Mesothelial cell of epicardium (in vitro differentiated cells): ENCODE results near the gene LMOD2. TPM values are rescaled to one million over a fixed set of nuclear protein-coding genes. Genes with fewer than 3 reads are reported as not detected.

Experiments used
- DNase-seq, 2 experiments: peaks; one replicate each; pipeline ENCODE4 v3.0.0; 2021; ENCODE audit warnings: low spot score in 2 of 2; ENCODE audit not compliant: unreplicated experiment in 2 of 2
- H3K27ac Mint-ChIP-seq: 2 replicates; pipeline ENCODE4 v1.8.0; 2021; ENCODE audit warnings: mixed read lengths
- H3K27me3 Mint-ChIP-seq: 2 replicates; pipeline ENCODE4 v1.8.0; 2021; ENCODE audit warnings: low read depth, mixed read lengths
- H3K36me3 Mint-ChIP-seq: 2 replicates; pipeline ENCODE4 v1.8.0; 2021; ENCODE audit warnings: mixed read lengths
- H3K4me1 Mint-ChIP-seq: 2 replicates; pipeline ENCODE4 v1.8.0; 2021; ENCODE audit warnings: mixed read lengths
- H3K4me3 Mint-ChIP-seq: 2 replicates; pipeline ENCODE4 v1.8.0; 2021; ENCODE audit warnings: mild to moderate bottlenecking, moderate library complexity, mixed read lengths
- H3K9me3 Mint-ChIP-seq: 2 replicates; pipeline ENCODE4 v1.8.0; 2021; ENCODE audit warnings: mixed read lengths
- CTCF ChIP-seq: fragments of 200-600 bp; sonication (generic); IDR thresholded peaks from one replicate; pipeline ENCODE4 v1.5.0; 2021; ENCODE audit warnings: antibody characterized with exemption; ENCODE audit not compliant: unreplicated experiment
- total RNA-seq: library from RNA; stranded (reverse); gene quantifications from 3 replicates; pipeline ENCODE4 v1.2.1, GENCODE V29; 2021

LMOD2 gene
- total RNA-seq, 1 donor from 2014 or later, result not detected

GRCh38 chr7:123657304-123657685 is 1.6 kb downstream of the LMOD2 start:
- no peaks in the 10 kb centered on the region for H3K4me1 Mint-ChIP-seq
- no peak overlapping the region for H3K4me3 Mint-ChIP-seq
- TF ChIP-seq CTCF, result no peak
- peaks cover 4% of the 10 kb centered on the region for H3K9me3 Mint-ChIP-seq
- H3K27ac Mint-ChIP-seq, result no peak overlapping the region
- H3K27me3 Mint-ChIP-seq, result no peaks in the 10 kb centered on the region
- no peak for DNase-seq
- no peaks in the 10 kb centered on the region for H3K36me3 Mint-ChIP-seq

- H3K9me3 Mint-ChIP-seq, result peaks cover 4% of the 10 kb centered on the region
- no peak for TF ChIP-seq CTCF
These were observed 2.4 kb downstream of the LMOD2 start for GRCh38 chr7:123658023-123658422.

GRCh38 chr7:123660514-123661354 is 5.1 kb downstream of the LMOD2 start:
- Mint-ChIP-seq H3K36me3 (no peaks in the 10 kb centered on the region), H3K27me3 (no peaks in the 10 kb centered on the region), H3K4me1 (peaks cover 9% of the 10 kb centered on the region), H3K4me3 (no peak overlapping the region), H3K9me3 (peaks cover 4% of the 10 kb centered on the region), H3K27ac (no peak overlapping the region)
- no peak for DNase-seq
- no peak for TF ChIP-seq CTCF

More at GRCh38 chr7:123658023-123658422, 2.4 kb downstream of the LMOD2 start:
- no peaks in the 10 kb centered on the region for H3K27me3 Mint-ChIP-seq
- H3K4me1 Mint-ChIP-seq, result no peaks in the 10 kb centered on the region
- DNase-seq, result no peak
- no peak overlapping the region for H3K27ac Mint-ChIP-seq
- H3K36me3 Mint-ChIP-seq, result no peaks in the 10 kb centered on the region
- no peak overlapping the region for H3K4me3 Mint-ChIP-seq

- H3K36me3 Mint-ChIP-seq, result no peaks in the 10 kb centered on the region
- H3K4me1 Mint-ChIP-seq, result peaks cover 19% of the 10 kb centered on the region
- H3K4me3 Mint-ChIP-seq, result no peak overlapping the region
- H3K27me3 Mint-ChIP-seq, result no peaks in the 10 kb centered on the region
- peaks cover 4% of the 10 kb centered on the region for H3K9me3 Mint-ChIP-seq
- TF ChIP-seq CTCF, result no peak
- no peak for DNase-seq
- H3K27ac Mint-ChIP-seq, result no peak overlapping the region
These were observed 6.1 kb downstream of the LMOD2 start for GRCh38 chr7:123661765-123662164.

- peaks cover 4% of the 10 kb centered on the region for H3K9me3 Mint-ChIP-seq
- H3K36me3 Mint-ChIP-seq, result no peaks in the 10 kb centered on the region
- DNase-seq, result no peak
- H3K27ac Mint-ChIP-seq, result no peak overlapping the region
- no peak overlapping the region for H3K4me3 Mint-ChIP-seq
- peaks cover 22% of the 10 kb centered on the region for H3K4me1 Mint-ChIP-seq
- no peaks in the 10 kb centered on the region for H3K27me3 Mint-ChIP-seq
- no peak for TF ChIP-seq CTCF
These were observed 6.6 kb downstream of the LMOD2 start for GRCh38 chr7:123662293-123662692.

GRCh38 chr7:123662755-123663154 is 7.1 kb downstream of the LMOD2 start:
- Mint-ChIP-seq H3K9me3 (peaks cover 4% of the 10 kb centered on the region), H3K4me3 (no peak overlapping the region), H3K27me3 (no peaks in the 10 kb centered on the region), H3K36me3 (no peaks in the 10 kb centered on the region), H3K4me1 (peaks cover 22% of the 10 kb centered on the region), H3K27ac (no peak overlapping the region)
- TF ChIP-seq CTCF, result no peak
- DNase-seq, result no peak
